ENCODE results near the gene LRRC32.
A peak's percentile ranks its signal among the peaks of the same experiment; 100 is the strongest.

Gene LRRC32

GRCh38 chr11:76707293-76707825, 36.8 kb upstream of the LRRC32 start:
- Histone ChIP-seq H3K4me3 (ENCODE audit: insufficient read depth in 1 of 2, low read depth in 1 of 2, low read length in 2 of 2) (no peak overlapping the region), H3K4me2 (ENCODE audit: low read length, poor library complexity, severe bottlenecking) (no peak overlapping the region), H2BK120ac (ENCODE audit: low read depth, low read length) (no peak overlapping the region), H3K9me3 (ENCODE audit: control insufficient read depth, low read length) (peaks cover 3% of the 10 kb centered on the region), H2BK5ac (ENCODE audit: low read depth, low read length, poor library complexity, severe bottlenecking) (no peak overlapping the region), H2BK15ac (ENCODE audit: low read depth, poor library complexity, severe bottlenecking) (no peak overlapping the region), H3K4ac (ENCODE audit: low read depth in 1 of 2, low read length in 2 of 2) (no peak overlapping the region), H3K18ac (ENCODE audit: low read depth in 1 of 2, low read length in 2 of 2) (no peak overlapping the region), H3K4me1 (ENCODE audit: control insufficient read depth, insufficient read depth, low read depth, low read length) (peaks cover 2% of the 10 kb centered on the region), H3K23ac (ENCODE audit: low read length in 2 of 2) (no peak overlapping the region), H2AK5ac (ENCODE audit: low read length, severe bottlenecking) (no peak overlapping the region), H3K14ac (ENCODE audit: low read length in 2 of 2) (no peak overlapping the region), H3K27ac (ENCODE audit: low read length, poor library complexity, severe bottlenecking) (no peak overlapping the region), H4K8ac (ENCODE audit: low read length) (no peak overlapping the region), H3K27me3 (ENCODE audit: control insufficient read depth in 1 of 2, insufficient read depth in 1 of 2, low read length in 2 of 2) (peaks cover 7 to 16% of the 10 kb centered on the region in 2 experiments), H3K9ac (ENCODE audit: low read length) (no peak overlapping the region), H3K79me1 (replicated peaks; ENCODE audit: low read length, poor library complexity, severe bottlenecking) (no peaks in the 10 kb centered on the region), H4K91ac (ENCODE audit: low read length) (no peak overlapping the region), H2AFZ (ENCODE audit: low read depth, low read length) (no peak overlapping the region), H2BK12ac (ENCODE audit: low read length in 2 of 2) (no peak overlapping the region), H3K36me3 (ENCODE audit: control insufficient read depth in 1 of 2, insufficient read depth in 2 of 2, low read depth in 1 of 2, low read length in 2 of 2) (peaks cover 0 to 2% of the 10 kb centered on the region in 2 experiments)
- no peak for DNase-seq
- WGBS = 89% methylated on average over 13 of the region's 13 CpGs

GRCh38 chr11:76706667-76707066, 36.1 kb upstream of the LRRC32 start:
- no peak overlapping the region for H3K23ac ChIP-seq (ENCODE audit: low read length in 2 of 2)
- H3K4me1 ChIP-seq (ENCODE audit: control insufficient read depth, insufficient read depth, low read depth, low read length) = peaks cover 6% of the 10 kb centered on the region
- no peak overlapping the region for H3K14ac ChIP-seq (ENCODE audit: low read length in 2 of 2)
- no peak overlapping the region for H3K27ac ChIP-seq (ENCODE audit: low read length, poor library complexity, severe bottlenecking)
- H2BK15ac ChIP-seq (ENCODE audit: low read depth, poor library complexity, severe bottlenecking) = no peak overlapping the region
- H3K4me2 ChIP-seq (ENCODE audit: low read length, poor library complexity, severe bottlenecking) = no peak overlapping the region
- H2BK5ac ChIP-seq (ENCODE audit: low read depth, low read length, poor library complexity, severe bottlenecking) = no peak overlapping the region
- no peak overlapping the region for H4K91ac ChIP-seq (ENCODE audit: low read length)
- no peak overlapping the region for H2AFZ ChIP-seq (ENCODE audit: low read depth, low read length)
- H2BK12ac ChIP-seq (ENCODE audit: low read length in 2 of 2) = peak overlapping the region in 1 of 2 experiments; percentile 52
- no peak overlapping the region for H4K8ac ChIP-seq (ENCODE audit: low read length)
- H3K79me1 ChIP-seq (replicated peaks; ENCODE audit: low read length, poor library complexity, severe bottlenecking) = no peaks in the 10 kb centered on the region
- no peak overlapping the region for H2BK120ac ChIP-seq (ENCODE audit: low read depth, low read length)
- H3K4ac ChIP-seq (ENCODE audit: low read depth in 1 of 2, low read length in 2 of 2) = no peak overlapping the region
- no peaks in the 10 kb centered on the region for H3K36me3 ChIP-seq (ENCODE audit: control insufficient read depth in 1 of 2, insufficient read depth in 2 of 2, low read depth in 1 of 2, low read length in 2 of 2)
- no peak overlapping the region for H3K9ac ChIP-seq (ENCODE audit: low read length)
- H3K27me3 ChIP-seq (ENCODE audit: control insufficient read depth in 1 of 2, insufficient read depth in 1 of 2, low read length in 2 of 2) = peaks cover 7 to 14% of the 10 kb centered on the region in 2 experiments
- H3K4me3 ChIP-seq (ENCODE audit: insufficient read depth in 1 of 2, low read depth in 1 of 2, low read length in 2 of 2) = no peak overlapping the region
- no peak for DNase-seq
- WGBS = 81% methylated on average over 4 of the region's 5 CpGs
- H3K9me3 ChIP-seq (ENCODE audit: control insufficient read depth, low read length) = peaks cover 3% of the 10 kb centered on the region
- no peak overlapping the region for H3K18ac ChIP-seq (ENCODE audit: low read depth in 1 of 2, low read length in 2 of 2)
- H2AK5ac ChIP-seq (ENCODE audit: low read length, severe bottlenecking) = no peak overlapping the region

- Histone ChIP-seq H3K14ac (ENCODE audit: low read length in 2 of 2) (no peak overlapping the region), H3K4me2 (ENCODE audit: low read length, poor library complexity, severe bottlenecking) (no peak overlapping the region), H4K8ac (ENCODE audit: low read length) (no peak overlapping the region), H3K79me1 (replicated peaks; ENCODE audit: low read length, poor library complexity, severe bottlenecking) (no peaks in the 10 kb centered on the region), H3K27ac (ENCODE audit: low read length, poor library complexity, severe bottlenecking) (no peak overlapping the region), H3K18ac (ENCODE audit: low read depth in 1 of 2, low read length in 2 of 2) (no peak overlapping the region), H3K9ac (ENCODE audit: low read length) (no peak overlapping the region), H2BK5ac (ENCODE audit: low read depth, low read length, poor library complexity, severe bottlenecking) (no peak overlapping the region), H3K23ac (ENCODE audit: low read length in 2 of 2) (no peak overlapping the region), H3K36me3 (ENCODE audit: control insufficient read depth in 1 of 2, insufficient read depth in 2 of 2, low read depth in 1 of 2, low read length in 2 of 2) (no peaks in the 10 kb centered on the region), H2BK120ac (ENCODE audit: low read depth, low read length) (no peak overlapping the region), H2AFZ (ENCODE audit: low read depth, low read length) (no peak overlapping the region), H2BK12ac (ENCODE audit: low read length in 2 of 2) (no peak overlapping the region), H4K91ac (ENCODE audit: low read length) (no peak overlapping the region), H3K9me3 (ENCODE audit: control insufficient read depth, low read length) (peaks cover 3% of the 10 kb centered on the region), H2BK15ac (ENCODE audit: low read depth, poor library complexity, severe bottlenecking) (no peak overlapping the region), H3K27me3 (ENCODE audit: control insufficient read depth in 1 of 2, insufficient read depth in 1 of 2, low read length in 2 of 2) (peaks cover 7 to 14% of the 10 kb centered on the region in 2 experiments), H3K4me1 (ENCODE audit: control insufficient read depth, insufficient read depth, low read depth, low read length) (peaks cover 12% of the 10 kb centered on the region), H3K4me3 (ENCODE audit: insufficient read depth in 1 of 2, low read depth in 1 of 2, low read length in 2 of 2) (no peak overlapping the region), H2AK5ac (ENCODE audit: low read length, severe bottlenecking) (no peak overlapping the region), H3K4ac (ENCODE audit: low read depth in 1 of 2, low read length in 2 of 2) (no peak overlapping the region)
- 90% methylated on average over 5 of the region's 5 CpGs for WGBS
- no peak for DNase-seq
Observed at GRCh38 chr11:76705826-76706225, 35.3 kb upstream of the LRRC32 start.

GRCh38 chr11:76704171-76704948, 33.8 kb upstream of the LRRC32 start:
- H4K8ac ChIP-seq (ENCODE audit: low read length) = no peak overlapping the region
- H3K4ac ChIP-seq (ENCODE audit: low read depth in 1 of 2, low read length in 2 of 2) = no peak overlapping the region
- no peak overlapping the region for H2BK120ac ChIP-seq (ENCODE audit: low read depth, low read length)
- H3K23ac ChIP-seq (ENCODE audit: low read length in 2 of 2) = no peak overlapping the region
- no peak overlapping the region for H3K4me3 ChIP-seq (ENCODE audit: insufficient read depth in 1 of 2, low read depth in 1 of 2, low read length in 2 of 2)
- H3K27ac ChIP-seq (ENCODE audit: low read length, poor library complexity, severe bottlenecking) = no peak overlapping the region
- DNase-seq = no peak
- no peak overlapping the region for H2BK15ac ChIP-seq (ENCODE audit: low read depth, poor library complexity, severe bottlenecking)
- H3K9ac ChIP-seq (ENCODE audit: low read length) = no peak overlapping the region
- H3K4me2 ChIP-seq (ENCODE audit: low read length, poor library complexity, severe bottlenecking) = no peak overlapping the region
- H3K14ac ChIP-seq (ENCODE audit: low read length in 2 of 2) = no peak overlapping the region
- no peak overlapping the region for H2BK12ac ChIP-seq (ENCODE audit: low read length in 2 of 2)
- no peak overlapping the region for H2BK5ac ChIP-seq (ENCODE audit: low read depth, low read length, poor library complexity, severe bottlenecking)
- H2AFZ ChIP-seq (ENCODE audit: low read depth, low read length) = no peak overlapping the region
- H3K4me1 ChIP-seq (ENCODE audit: control insufficient read depth, insufficient read depth, low read depth, low read length) = peaks cover 24% of the 10 kb centered on the region
- 47% methylated on average over 3 of the region's 5 CpGs for WGBS
- H3K79me1 ChIP-seq (replicated peaks; ENCODE audit: low read length, poor library complexity, severe bottlenecking) = no peaks in the 10 kb centered on the region
- no peak overlapping the region for H4K91ac ChIP-seq (ENCODE audit: low read length)
- peaks cover 7 to 8% of the 10 kb centered on the region in 2 experiments for H3K27me3 ChIP-seq (ENCODE audit: control insufficient read depth in 1 of 2, insufficient read depth in 1 of 2, low read length in 2 of 2)
- no peak overlapping the region for H2AK5ac ChIP-seq (ENCODE audit: low read length, severe bottlenecking)
- peaks cover 3% of the 10 kb centered on the region for H3K9me3 ChIP-seq (ENCODE audit: control insufficient read depth, low read length)
- H3K36me3 ChIP-seq (ENCODE audit: control insufficient read depth in 1 of 2, insufficient read depth in 2 of 2, low read depth in 1 of 2, low read length in 2 of 2) = no peaks in the 10 kb centered on the region
- no peak overlapping the region for H3K18ac ChIP-seq (ENCODE audit: low read depth in 1 of 2, low read length in 2 of 2)

All from mesenchymal stem cell (in vitro differentiated cells and primary cell).